Right lobe of liver (tissue), 4 donors: ENCODE measurements around the gene CC2D2A.

Experiments
- POLR2A ChIP-seq: fragments of 450-650 bp; IDR thresholded peaks from one replicate; pipeline ENCODE4 v1.6.1; 2017; ENCODE audit warnings: antibody characterized with exemption, mild to moderate bottlenecking
- TF ChIP-seq, protein P1 (sequence below), 4 donors: fragments of 200-600 bp in 3 of 4; fragments of 450-650 bp in 1 of 4; IDR thresholded peaks; one replicate each; pipeline versions ENCODE4 v1.5.1 to v1.8.0; 2016 to 2022; ENCODE audit warnings: antibody characterized with exemption in 4 of 4, mild to moderate bottlenecking in 2 of 4
- donor health status: DM: no; HTN: no; CAD: no.
- donor health status: DM: no; HTN: no; CAD: no.
- donor health status: DM: no; HTN: yes; CAD: no.

GRCh38 chr4:15525080-15525479 lies 55.4 kb downstream of the CC2D2A start:
- TF ChIP-seq, protein P1, sequence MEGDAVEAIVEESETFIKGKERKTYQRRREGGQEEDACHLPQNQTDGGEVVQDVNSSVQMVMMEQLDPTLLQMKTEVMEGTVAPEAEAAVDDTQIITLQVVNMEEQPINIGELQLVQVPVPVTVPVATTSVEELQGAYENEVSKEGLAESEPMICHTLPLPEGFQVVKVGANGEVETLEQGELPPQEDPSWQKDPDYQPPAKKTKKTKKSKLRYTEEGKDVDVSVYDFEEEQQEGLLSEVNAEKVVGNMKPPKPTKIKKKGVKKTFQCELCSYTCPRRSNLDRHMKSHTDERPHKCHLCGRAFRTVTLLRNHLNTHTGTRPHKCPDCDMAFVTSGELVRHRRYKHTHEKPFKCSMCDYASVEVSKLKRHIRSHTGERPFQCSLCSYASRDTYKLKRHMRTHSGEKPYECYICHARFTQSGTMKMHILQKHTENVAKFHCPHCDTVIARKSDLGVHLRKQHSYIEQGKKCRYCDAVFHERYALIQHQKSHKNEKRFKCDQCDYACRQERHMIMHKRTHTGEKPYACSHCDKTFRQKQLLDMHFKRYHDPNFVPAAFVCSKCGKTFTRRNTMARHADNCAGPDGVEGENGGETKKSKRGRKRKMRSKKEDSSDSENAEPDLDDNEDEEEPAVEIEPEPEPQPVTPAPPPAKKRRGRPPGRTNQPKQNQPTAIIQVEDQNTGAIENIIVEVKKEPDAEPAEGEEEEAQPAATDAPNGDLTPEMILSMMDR (IDR thresholded peaks at IDR 0.05), result no peak
- no peak for TF ChIP-seq POLR2A
